Heart left ventricle (tissue), 13 donors: ENCODE measurements around the gene PLEKHA7.

Experiments used
- CTCF ChIP-seq, 12 donors: fragments of 200-600 bp; sonication (generic) in 4 of 12; IDR thresholded peaks; one replicate each; pipeline versions ENCODE4 v1.5.0 to v1.8.0; 2018 to 2022; ENCODE audit warnings: antibody characterized with exemption in 12 of 12, mild to moderate bottlenecking in 5 of 12
- POLR2A ChIP-seq, 2 donors: fragments of 450-650 bp; IDR thresholded peaks; one replicate each; pipeline ENCODE4 v1.6.1; 2017; ENCODE audit warnings: antibody characterized with exemption in 2 of 2, mild to moderate bottlenecking in 2 of 2, moderate library complexity in 2 of 2
- donor health status: ischemic (EF 13 %, LVEDD 7.1; RV severe dilation, severe dysfunction).
- donor health status: DM: no; HTN: yes; CAD: no.
- donor health status: DM: no; HTN: no; CAD: no.
- donor health status: ischemic (EF 25% LVEDD 6.9; RV normal size, moderate dysfunction).
- donor health status: ischemic (EF 25% LVEDD 5.7; RV mildly dilated, moderate dysfunction).
- donor health status: ischemic (EF 35%, LVEDD 5.7; RV mildly dilated, moderate dysfunction).
- donor health status: nonischemic (EF 11% LVEDD 7.7; RV severe dilation, severe dysfunction).
- donor health status: DM: yes; HTN: yes; CAD: no.
- donor health status: PGD.
- donor health status: ischemic (EF 29% LVEDD 5.4; RV normal size, mild dysfunction).
- donor health status: nonischemic (EF 23%, LVEDD 6.1; RV moderate dilation, normal function).

GRCh38 chr11:16958833-16959232 lies 55.4 kb downstream of the PLEKHA7 start:
- no peak for TF ChIP-seq CTCF (IDR thresholded peaks at IDR 0.05)
- TF ChIP-seq POLR2A (IDR thresholded peaks at IDR 0.05): no peak
